ENCODE results near the gene PIH1D1.

The PIH1D1 gene

DNA sequence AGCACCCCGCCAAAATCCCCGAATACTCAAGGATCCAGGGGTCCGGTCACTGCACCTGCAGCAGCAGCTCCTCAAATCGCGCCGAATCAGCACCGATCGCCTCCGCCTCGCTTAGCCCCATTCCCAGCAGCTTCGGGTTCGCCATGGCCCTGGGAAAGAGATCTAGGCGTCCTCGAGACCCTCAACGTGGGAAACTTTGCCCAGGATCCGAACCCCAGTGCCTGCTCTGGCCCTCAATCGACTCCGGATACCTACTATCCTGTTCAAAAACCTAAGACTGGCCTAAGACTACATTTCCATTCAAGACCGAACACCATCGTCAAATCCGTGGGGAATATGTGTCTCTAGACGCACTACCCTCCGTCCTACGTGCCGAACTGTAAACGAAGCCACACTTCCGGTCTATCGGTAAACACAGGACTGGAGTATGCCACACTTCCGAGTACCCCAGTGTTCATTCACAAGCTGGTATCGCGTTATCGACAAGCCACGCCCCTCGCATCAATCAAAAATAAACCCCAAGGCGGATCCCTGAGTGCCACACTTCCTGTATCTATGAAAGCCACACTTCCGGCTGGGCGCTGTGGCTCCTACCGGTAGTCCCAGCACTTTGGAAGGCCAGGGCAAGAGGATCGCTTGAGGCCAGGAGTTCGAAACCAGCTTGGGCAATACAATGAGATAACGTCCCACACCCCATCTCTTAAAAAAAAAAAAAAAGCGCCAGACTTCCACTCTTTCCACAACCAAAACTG lies at the start of gene PIH1D1:
PIH1D1 (minus strand) TSS at position 385 of the 752 bp plus-strand sequence; CDS start at position 145, 240 bp downstream.
- peak; percentile 98 for DNase-seq

DNA sequence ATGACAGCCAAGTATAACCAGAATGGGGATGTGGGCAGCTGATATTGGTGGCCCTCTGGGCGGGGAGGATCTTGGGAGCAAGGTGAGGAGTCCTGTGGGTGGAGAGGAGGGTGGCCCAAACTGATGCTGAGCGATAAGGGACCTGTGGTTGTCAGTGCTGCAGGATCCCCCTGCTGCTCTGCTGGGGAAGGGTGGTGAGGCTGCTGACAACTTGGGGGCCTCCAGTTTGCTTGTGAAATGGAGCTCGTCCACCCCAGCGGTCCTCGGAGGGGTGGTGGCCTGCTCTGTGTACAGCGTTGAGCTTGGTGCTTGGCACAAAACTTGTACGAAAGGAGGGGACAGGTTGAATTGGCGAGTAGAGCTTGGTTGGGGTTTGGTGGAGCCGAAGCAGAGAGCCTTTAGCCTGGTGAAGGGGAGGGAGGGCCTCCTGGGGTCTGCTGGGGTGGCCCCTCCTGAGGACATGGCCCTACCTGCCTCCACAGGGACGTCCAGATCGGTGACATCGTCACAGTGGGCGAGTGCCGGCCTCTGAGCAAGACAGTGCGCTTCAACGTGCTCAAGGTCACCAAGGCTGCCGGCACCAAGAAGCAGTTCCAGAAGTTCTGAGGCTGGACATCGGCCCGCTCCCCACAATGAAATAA lies 47.5 kb upstream of the PIH1D1 start:
- peak; percentile 51 for DNase-seq

DNA sequence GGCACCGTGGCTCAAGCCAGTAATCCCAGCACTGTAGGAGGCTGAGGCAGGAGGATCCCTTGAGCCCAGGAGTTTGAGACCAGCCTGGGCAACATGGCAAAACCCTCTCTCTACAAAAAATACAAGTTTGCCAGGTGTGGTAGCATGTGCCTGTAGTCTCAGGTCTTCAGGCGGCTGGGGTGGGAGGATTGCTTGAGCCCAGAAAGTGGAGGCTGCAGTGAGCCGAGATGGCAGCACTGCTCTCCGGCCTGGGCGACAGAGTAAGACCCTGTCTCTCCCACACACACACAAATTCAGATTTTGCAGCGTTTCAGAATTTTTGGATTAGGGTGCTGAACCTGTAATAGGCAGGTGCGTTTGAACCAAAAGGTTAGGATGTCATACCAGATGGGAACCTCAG lies 46.9 kb upstream of the PIH1D1 start:
- DNase-seq: no peak

DNA sequence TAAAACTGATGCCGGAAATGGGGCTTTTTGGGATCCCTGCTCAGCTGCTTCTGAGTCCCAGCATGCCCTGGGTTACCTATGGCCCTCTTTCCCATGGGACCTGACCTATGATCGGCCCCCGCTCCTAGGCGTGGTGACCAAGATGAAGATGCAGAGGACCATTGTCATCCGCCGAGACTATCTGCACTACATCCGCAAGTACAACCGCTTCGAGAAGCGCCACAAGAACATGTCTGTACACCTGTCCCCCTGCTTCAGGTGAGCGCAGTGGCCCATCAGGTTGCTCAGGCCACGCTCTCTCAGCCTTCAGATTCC lies 46.1 kb upstream of the PIH1D1 start:
- no peak for DNase-seq

- DNase-seq: peak; percentile 88
Measured at GRCh38 chr19:49497047-49497788, 45.6 kb upstream of the PIH1D1 start.

DNA sequence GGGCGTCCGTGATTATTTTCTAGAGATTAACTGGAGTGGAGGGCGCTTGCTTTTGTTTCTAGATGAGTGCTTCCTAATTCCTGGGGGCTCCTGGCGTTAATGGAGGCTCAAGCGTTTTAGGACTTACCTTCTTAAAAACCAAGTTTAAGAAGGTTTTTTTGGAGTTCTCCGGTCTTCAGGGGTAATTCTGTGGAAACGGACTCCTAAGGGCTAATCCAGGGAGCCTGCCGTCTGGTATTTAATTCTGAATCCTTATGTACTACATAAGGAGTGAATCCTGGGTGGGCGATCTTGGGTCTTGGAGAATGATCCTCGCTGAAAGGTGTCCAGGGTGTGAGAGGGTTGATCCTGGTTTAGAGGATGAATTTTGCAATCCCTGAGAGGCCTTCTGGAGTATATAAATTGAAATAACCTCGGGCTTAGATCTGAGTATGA lies 45.0 kb upstream of the PIH1D1 start:
- DNase-seq: no peak

- DNase-seq: no peak
Measured at GRCh38 chr19:49492573-49493405, 41.2 kb upstream of the PIH1D1 start.

- DNase-seq: no peak
Measured at GRCh38 chr19:49491804-49492572, 40.4 kb upstream of the PIH1D1 start.

DNA sequence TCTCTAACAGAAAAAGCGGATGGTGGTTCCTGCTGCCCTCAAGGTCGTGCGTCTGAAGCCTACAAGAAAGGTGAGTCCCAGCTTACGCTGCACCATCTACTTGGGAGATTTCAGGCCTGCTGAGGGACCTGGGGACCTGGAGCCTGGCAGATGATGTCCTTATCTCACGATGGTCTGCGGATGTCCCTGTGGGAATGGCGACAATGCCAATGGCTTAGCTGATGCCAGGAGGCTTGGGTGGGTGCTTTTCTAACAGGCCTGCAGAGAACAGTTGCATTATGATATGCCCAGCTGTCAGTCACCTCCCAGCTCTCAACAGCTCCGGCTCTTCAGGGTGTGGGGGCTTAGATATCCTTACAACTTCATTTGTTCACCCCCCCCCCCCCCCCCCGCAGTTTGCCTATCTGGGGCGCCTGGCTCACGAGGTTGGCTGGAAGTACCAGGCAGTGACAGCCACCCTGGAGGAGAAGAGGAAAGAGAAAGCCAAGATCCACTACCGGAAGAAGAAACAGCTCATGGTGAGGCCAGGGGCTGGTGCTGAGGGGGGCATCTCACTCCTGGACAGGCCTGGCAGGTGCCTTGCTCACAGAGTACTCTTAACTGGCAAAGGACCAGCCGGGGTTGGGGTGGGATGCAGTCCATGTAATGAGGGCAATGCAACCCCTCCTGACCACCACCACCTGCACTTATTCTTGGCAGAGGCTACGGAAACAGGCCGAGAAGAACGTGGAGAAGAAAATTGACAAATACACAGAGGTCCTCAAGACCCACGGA lies 39.6 kb upstream of the PIH1D1 start:
- DNase-seq: no peak

DNA sequence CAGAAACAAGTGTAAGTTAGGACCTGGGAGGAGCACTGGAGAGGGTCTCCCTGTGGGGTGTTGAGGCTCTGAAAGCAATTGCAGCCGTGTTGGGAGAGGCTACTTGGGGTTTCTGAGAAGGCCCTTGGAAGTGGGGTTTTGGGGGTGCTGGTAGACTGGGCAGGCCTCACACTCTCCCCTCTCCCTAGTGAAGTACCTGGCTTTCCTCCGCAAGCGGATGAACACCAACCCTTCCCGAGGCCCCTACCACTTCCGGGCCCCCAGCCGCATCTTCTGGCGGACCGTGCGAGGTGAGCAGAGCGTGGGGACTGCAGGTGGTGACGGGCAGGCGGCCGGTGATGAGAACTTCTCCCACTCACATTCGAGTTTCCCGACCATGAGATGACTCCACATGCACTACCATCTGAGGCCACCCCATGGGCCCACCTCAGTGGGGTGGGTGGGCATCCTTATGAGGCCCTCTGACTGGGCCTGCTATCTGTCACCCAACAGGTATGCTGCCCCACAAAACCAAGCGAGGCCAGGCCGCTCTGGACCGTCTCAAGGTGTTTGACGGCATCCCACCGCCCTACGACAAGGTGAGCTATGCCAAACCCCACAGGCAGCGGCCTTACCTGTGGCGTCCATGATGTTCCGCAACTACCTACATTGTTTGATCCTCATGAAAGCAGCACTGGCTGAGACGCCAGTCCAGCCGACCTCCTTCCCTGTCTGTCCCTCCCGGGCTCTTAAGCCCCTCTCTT lies 38.8 kb upstream of the PIH1D1 start:
- DNase-seq: no peak

DNA sequence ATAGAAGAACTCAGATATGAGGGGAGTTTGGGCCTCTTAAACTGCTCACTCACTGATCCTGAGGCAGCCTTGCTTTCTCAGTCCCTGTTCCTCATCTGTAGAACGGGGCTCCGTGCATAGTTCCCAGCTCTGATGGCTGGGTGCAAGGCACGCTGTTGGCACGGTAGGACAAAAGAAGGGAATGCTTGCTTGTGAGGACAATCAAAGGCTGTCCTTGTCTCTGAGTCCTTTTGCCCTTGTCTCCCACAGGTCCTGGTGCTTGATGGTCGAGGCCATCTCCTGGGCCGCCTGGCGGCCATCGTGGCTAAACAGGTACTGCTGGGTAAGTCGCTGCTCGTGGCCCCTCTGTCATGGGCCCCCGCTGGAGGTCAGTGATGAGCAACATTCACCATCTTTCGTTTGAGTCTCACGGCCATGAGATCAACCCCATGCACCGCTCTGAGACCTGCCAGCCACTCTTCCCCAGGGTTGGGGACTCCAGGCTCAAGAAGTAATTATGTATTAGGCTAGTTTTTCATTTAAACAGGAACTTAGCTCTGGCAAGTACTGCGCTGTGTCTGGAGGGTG lies 38.1 kb upstream of the PIH1D1 start:
- DNase-seq: no peak

- no peak for DNase-seq
Measured at GRCh38 chr19:49488863-49489537, 37.4 kb upstream of the PIH1D1 start.

DNA sequence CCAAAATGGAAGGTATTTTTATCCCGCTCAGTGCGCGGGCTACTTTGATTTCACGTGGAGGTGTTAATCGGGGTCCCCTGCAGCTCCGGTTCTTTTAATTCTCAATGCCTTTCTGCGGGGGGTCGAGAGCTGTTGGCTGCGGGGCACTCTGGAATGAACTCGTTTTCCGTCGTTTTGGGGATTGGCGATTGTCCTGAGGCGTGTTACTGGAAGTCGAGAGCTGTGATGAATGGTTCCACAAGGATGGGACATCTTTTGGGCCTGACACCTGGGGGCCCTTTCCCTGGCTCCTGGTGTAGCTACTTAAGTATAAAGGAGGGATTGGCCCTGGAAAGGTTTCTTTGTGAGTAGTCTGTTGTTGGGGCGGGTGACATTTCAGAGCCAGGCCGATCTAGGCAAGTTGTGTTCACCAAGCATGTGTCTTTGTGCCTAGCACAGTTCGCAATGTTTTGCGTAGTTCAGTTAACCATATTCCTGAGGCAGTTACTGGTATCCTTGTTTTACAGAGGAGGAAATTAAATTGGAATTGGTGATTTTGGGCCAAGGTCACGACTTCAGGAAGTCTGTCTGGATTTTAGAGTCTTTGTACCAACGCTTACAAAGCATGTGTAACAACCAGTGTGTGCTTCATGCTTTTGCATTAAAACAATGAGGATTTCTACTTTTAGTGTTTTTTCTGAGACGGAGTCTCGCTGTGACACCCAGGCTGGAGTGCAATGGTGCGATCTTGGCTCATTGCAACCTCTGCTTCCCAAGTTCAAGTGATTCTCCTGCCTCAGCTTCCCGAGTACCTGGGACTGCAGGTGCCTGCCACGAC lies 36.6 kb upstream of the PIH1D1 start:
- no peak for DNase-seq

DNA sequence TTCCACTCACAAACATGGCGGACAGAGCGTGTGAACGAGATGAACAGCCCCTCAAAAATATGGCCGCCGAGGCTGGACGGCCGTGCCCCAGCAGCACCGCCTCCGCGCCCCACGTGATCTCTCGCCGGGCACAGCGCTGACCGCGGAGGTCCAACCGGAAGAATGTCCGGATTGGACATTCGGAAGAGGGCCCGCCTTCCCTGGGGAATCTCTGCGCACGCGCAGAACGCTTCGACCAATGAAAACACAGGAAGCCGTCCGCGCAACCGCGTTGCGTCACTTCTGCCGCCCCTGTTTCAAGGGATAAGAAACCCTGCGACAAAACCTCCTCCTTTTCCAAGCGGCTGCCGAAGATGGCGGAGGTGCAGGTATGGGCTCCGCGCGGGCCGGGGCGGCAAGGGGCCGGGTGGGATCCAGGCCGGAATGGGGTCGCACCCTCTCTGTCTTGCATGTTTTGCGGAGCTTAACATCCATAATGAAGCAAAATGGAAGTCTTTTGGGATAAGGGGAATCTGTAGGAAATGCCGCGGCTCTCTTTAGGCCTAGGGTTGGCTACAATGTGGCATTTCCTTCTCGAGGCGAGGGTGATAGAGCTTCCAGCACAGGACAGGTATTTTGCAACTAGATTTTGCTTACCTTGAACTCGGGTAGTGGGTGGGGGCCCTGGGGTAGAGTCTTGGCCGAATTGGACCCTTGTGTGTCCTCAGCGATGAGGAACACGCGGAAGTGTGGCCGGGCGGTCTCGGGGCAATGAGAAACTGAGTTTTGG lies 35.8 kb upstream of the PIH1D1 start, which contains the start of gene RPL13A:
RPL13A (plus strand) TSS at position 332 of the 769 bp plus-strand sequence; CDS start at position 354, 22 bp downstream.
- DNase-seq: peak; percentile 100

DNA sequence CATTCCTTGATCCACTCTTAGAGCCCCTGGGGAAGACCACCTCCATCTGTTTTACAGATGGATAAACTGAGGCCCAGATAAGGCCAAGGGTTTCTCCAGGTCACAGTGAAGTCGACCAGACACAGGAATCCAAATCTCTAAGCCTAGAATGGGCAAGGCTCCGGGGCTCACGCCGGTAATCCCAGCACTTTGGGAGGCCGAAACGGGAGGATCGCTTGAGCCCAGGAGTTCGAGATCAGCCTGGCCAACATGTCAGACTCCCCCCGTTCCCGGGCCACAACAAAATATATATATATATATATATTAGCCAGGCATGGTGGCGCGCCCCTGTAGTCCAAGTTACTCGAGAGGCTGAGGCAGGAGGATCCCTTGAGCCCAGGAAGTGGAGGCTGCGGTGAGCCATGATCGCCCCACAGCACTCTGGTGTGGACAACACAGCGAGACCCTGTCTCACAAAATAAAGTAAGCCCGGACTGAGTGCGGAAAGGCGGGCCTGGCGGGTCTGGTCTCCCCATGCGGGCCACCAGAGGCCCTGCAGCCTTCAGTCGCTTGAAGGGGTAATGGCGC lies 35.2 kb upstream of the PIH1D1 start:
- no peak for DNase-seq

- DNase-seq: no peak
Measured at GRCh38 chr19:49486232-49486631, 34.6 kb upstream of the PIH1D1 start.

GRCh38 chr19:49481020-49481683 lies 29.5 kb upstream of the PIH1D1 start:
- DNase-seq: no peak
